ENCODE results near the gene EFCAB11.
"Not testable (repeated sequence)": the region's sequence is repeated elsewhere in the genome, so short reads cannot be mapped to it uniquely, and the experiment has no call there.

EFCAB11 gene

DNA sequence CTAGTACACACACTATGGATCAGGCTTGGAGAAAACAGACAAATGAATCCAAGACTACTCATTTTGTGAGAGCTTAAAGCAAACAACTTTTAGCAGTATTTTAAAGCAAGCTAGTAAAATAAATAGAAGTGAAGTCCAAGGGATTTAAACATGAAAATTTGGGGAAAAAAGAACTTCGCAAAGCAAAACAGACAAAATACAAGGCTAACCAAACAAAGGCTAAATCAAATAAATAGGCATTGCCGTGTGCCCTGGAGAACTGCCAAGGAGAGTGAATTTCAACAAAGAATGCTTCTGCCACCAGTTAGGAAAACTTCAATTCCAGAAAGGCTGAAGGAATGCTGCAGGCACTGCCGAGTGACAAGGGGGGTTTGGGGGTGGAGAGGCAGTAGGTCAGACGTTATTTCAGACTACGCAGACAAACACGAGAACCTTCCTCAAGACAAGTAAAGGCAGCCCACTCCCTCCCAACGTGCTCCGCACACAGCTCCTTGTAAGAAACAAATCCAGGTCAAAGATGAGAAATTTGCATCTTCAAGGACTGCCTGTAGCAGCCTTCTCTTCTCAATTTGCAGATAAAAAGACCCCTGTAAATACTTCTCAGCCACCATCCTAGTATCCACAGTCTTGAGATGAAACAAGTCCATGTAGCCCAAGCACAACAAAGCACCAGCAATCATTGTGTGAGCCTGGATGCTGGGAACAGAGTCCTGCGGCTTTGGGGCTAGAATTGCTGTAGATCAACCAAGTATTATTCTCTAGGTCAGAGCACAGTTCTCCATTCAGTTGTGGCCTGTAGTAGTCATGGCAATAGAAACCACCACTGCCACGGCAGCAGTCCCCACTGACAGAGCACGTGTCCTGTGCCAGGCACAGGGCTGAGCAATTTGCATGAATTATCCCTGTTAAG is 43.3 kb downstream of the EFCAB11 start:
- no peak overlapping the region for H3K4me3 ChIP-seq (ENCODE audit: low read length)
- TF ChIP-seq ZNF274 (IDR thresholded peaks at IDR 0.05; ENCODE audit: low read depth, low read length) = no peak

GRCh38 chr14:89910691-89911009 is 43.9 kb downstream of the EFCAB11 start:
- no peak overlapping the region for H3K4me3 ChIP-seq (ENCODE audit: low read length)
- TF ChIP-seq ZNF274 (IDR thresholded peaks at IDR 0.05; ENCODE audit: low read depth, low read length) = no peak

GRCh38 chr14:89909586-89909985 is 44.9 kb downstream of the EFCAB11 start:
- no peak overlapping the region for H3K4me3 ChIP-seq (ENCODE audit: low read length)
- no peak for TF ChIP-seq ZNF274 (IDR thresholded peaks at IDR 0.05; ENCODE audit: low read depth, low read length)

GRCh38 chr14:89908712-89909450 is 45.6 kb downstream of the EFCAB11 start:
- H3K4me3 ChIP-seq (ENCODE audit: low read length) = no peak overlapping the region
- no peak for TF ChIP-seq ZNF274 (IDR thresholded peaks at IDR 0.05; ENCODE audit: low read depth, low read length)

GRCh38 chr14:89907655-89908054 is 46.9 kb downstream of the EFCAB11 start:
- no peak for TF ChIP-seq ZNF274 (IDR thresholded peaks at IDR 0.05; ENCODE audit: low read depth, low read length)
- no peak overlapping the region for H3K4me3 ChIP-seq (ENCODE audit: low read length)

DNA sequence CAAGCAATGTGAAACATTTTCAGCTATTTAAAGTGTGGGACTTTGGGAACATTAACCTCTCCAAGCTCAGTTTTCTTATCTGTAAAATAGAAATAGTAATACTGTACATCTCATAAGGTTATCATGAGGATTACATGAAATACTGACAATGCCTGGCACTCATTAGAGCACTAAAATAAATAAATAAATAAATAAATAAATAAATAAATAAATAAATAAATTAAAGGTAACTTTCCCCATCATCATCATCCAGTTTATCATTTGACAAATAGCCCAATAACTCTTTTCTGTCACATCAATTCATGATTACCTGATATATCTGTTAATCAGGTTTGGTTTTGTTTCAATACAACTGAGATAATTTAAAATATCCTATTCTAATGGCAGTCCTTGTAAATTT is 48.5 kb downstream of the EFCAB11 start:
- no peak overlapping the region for H3K4me3 ChIP-seq (ENCODE audit: low read length)
- TF ChIP-seq ZNF274 (IDR thresholded peaks at IDR 0.05; ENCODE audit: low read depth, low read length) = no peak

- TF ChIP-seq ZNF274 (IDR thresholded peaks at IDR 0.05; ENCODE audit: low read depth, low read length) = no peak
- no peak overlapping the region for H3K4me3 ChIP-seq (ENCODE audit: low read length)
These were observed 51.1 kb downstream of the EFCAB11 start for GRCh38 chr14:89903340-89903952.

DNA sequence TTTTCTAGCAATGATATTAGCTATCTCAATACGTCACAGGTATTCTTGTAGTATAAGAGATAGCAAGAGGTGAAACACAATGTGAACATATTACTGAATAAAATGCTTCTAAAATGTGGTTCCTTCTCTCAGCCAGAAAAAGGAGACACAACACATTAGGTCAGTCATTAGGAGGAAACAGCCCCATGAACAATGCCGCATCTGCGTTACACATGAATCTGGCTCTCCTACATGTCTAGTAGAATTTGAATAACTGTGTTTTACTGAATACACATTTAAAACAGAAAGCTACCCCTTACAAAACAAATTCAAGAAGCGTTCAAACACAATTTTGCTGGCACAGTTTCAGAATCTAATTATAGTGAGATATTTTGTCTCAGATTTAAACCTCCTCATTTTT is 51.6 kb downstream of the EFCAB11 start:
- TF ChIP-seq ZNF274 (IDR thresholded peaks at IDR 0.05; ENCODE audit: low read depth, low read length) = no peak
- no peak overlapping the region for H3K4me3 ChIP-seq (ENCODE audit: low read length)

- TF ChIP-seq ZNF274 (IDR thresholded peaks at IDR 0.05; ENCODE audit: low read depth, low read length) = no peak
- no peak overlapping the region for H3K4me3 ChIP-seq (ENCODE audit: low read length)
These were observed 53.7 kb downstream of the EFCAB11 start for GRCh38 chr14:89900802-89901201.

- H3K4me3 ChIP-seq (ENCODE audit: low read length) = no peak overlapping the region
- no peak for TF ChIP-seq ZNF274 (IDR thresholded peaks at IDR 0.05; ENCODE audit: low read depth, low read length)
These were observed 54.4 kb downstream of the EFCAB11 start for GRCh38 chr14:89899917-89900663.

GRCh38 chr14:89899291-89899690 is 55.2 kb downstream of the EFCAB11 start:
- TF ChIP-seq ZNF274 (IDR thresholded peaks at IDR 0.05; ENCODE audit: low read depth, low read length) = no peak
- H3K4me3 ChIP-seq (ENCODE audit: low read length) = no peak overlapping the region

DNA sequence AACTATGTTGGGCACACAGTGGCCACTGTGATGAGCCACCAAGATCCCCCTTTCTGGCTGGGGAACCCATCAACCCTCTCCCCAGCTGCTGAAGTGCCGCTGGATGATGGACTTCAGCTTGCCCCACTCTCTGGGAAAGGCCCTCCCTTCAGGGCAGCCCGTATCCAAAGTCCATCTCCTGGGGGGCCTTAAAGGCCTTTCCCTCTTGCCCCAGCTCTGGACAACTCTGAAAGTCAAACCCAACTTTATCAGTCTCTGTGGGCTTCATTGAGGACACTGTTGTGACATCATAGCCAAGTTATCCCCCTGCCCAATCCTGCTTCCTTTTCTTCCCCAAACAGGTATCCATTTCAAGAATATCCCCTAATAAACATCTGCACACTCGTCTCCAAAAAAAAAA is 61.1 kb downstream of the EFCAB11 start:
- H3K4me3 ChIP-seq (ENCODE audit: low read length) = not testable (repeated sequence)

- no peak for TF ChIP-seq ZNF274 (IDR thresholded peaks at IDR 0.05; ENCODE audit: low read depth, low read length)
These were observed 61.6 kb downstream of the EFCAB11 start for GRCh38 chr14:89892953-89893352.

GRCh38 chr14:89891721-89892120 is 62.8 kb downstream of the EFCAB11 start:
- H3K4me3 ChIP-seq (ENCODE audit: low read length) = not testable (repeated sequence)

More at GRCh38 chr14:89892953-89893352, 61.6 kb downstream of the EFCAB11 start:
- no peak overlapping the region for H3K4me3 ChIP-seq (ENCODE audit: low read length)
